Measurements from ENCODE around the gene PAPSS2. TPM values are rescaled to one million over a fixed set of nuclear protein-coding genes. Genes with fewer than 3 reads are reported as not detected.

Gene PAPSS2
- polyA plus RNA-seq, 4 donors: 22.8 to 59.0 (median 41.5) TPM

DNA sequence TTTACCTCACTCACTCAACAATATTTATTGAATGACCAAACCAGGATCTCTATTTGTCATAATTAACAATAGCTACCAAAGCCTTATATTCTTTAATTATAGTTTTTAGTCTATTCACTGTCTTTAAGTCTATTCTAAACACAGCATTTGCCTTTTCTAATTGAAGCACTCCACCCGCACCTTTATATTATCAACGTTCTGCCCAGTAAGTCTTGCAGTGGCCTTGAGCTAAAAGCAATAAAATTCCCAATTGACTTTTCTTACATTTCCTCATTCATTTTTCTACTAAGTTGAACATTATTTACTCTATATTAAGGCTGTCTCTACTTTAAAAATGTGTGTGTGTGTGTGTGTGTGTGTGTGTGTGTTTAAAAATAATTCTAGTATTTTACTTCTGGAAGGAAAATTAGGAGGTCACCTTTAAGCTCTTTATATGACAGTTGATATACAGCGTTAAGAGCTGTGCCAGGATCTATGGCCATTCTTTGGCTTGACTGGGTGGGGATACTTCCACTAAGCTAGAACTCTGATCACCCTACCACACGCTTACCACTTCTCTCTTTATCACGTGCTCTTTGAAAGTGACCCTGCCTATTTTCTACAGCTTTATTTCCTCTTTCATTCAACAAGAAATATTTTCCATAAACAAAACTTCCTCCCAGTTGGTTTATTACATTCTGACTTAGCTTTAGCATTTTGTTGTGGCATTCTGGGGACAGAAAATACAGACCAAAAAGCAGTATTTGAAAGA is 8.8 kb downstream of the PAPSS2 start:
- no peak for DNase-seq (ENCODE audit: low read depth in 4 of 4, low spot score in 3 of 4)

DNA sequence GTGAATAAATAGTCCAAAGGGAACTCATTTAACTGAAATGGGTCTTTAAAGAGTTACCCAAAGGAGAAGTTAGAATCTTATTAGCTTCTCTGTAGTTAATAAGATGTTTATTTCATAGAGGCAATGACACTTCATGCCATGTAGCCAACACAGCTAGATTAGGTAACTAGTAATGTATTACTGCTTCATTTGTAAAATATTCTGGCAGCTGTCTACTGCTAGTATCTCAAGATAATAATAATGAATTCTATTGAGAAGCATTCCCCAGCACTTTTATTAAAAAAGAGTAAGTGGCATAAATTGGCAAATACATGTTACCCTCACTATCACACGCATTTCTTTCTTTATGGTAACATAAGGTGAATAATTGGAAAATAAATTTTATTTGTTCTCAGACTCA is 10.1 kb downstream of the PAPSS2 start:
- DNase-seq (ENCODE audit: low read depth in 4 of 4, low spot score in 3 of 4): no peak

DNA sequence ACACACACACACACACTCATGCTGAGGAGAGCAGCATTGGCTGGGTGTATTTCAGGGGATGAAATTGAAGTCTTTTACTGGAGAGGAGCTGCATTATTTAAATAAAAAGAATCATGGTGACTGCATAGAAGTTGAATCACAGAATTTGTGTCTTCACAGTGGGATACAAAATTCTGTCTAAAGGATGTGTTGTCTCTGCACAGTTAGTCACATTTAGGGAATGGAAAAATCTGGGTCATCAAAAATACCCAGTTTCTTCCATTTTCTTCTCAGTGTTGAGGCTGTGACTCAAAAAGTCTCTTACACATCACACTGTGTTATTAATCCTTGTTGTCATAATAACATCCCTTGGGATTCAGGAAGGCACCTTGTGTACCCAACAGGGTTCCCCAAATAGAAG is 10.9 kb downstream of the PAPSS2 start:
- DNase-seq (ENCODE audit: low read depth in 4 of 4, low spot score in 3 of 4): no peak

- no peak for DNase-seq (ENCODE audit: low read depth in 4 of 4, low spot score in 3 of 4)
Measured at GRCh38 chr10:87671139-87671815, 11.6 kb downstream of the PAPSS2 start.

DNA sequence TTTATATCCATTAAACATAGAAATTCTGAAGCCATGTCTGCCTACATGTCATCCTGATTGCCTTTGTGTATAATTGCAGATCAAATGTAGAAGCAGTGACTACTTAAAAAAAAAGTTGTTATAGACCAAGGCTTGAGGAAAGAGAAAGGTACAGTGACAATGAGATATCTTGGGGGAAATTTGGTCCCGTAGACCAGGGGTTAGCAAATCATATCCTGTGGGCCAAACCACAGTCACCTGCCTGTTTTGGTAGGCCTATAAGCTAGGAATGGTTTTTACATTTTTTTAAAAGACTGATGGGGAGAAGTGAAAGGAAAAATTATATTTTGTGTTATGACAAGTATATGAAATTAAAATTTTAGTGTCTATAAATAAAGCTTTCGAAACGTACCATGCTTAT is 12.9 kb downstream of the PAPSS2 start:
- no peak for DNase-seq (ENCODE audit: low read depth in 4 of 4, low spot score in 3 of 4)

GRCh38 chr10:87674943-87675342 is 15.3 kb downstream of the PAPSS2 start:
- no peak for DNase-seq (ENCODE audit: low read depth in 4 of 4, low spot score in 3 of 4)

GRCh38 chr10:87675396-87676376 is 16.0 kb downstream of the PAPSS2 start:
- DNase-seq (ENCODE audit: low read depth in 4 of 4, low spot score in 3 of 4): no peak

- no peak for DNase-seq (ENCODE audit: low read depth in 4 of 4, low spot score in 3 of 4)
Measured at GRCh38 chr10:87677595-87677994, 17.9 kb downstream of the PAPSS2 start.

GRCh38 chr10:87678302-87678701 is 18.6 kb downstream of the PAPSS2 start:
- DNase-seq (ENCODE audit: low read depth in 4 of 4, low spot score in 3 of 4): no peak

DNA sequence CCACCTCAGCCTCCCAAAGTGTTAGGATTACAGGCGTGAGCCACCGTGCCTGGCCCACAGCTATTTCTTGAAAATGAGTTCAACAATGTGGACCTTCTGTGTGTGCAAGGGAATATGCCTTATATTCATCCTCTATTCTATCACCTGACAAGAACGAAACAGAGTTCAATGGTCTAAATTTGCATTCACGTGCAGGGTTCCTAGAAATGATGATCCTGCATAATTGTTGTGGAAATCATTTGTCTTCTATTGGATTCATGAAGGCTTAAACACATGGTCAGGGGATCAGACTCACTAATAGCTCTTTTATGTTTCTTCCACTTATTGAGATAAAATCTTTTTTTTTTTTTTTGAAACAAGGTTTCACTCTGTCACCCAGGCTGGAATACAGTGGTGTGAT is 23.7 kb downstream of the PAPSS2 start:
- no peak for DNase-seq (ENCODE audit: low read depth in 4 of 4, low spot score in 3 of 4)

DNA sequence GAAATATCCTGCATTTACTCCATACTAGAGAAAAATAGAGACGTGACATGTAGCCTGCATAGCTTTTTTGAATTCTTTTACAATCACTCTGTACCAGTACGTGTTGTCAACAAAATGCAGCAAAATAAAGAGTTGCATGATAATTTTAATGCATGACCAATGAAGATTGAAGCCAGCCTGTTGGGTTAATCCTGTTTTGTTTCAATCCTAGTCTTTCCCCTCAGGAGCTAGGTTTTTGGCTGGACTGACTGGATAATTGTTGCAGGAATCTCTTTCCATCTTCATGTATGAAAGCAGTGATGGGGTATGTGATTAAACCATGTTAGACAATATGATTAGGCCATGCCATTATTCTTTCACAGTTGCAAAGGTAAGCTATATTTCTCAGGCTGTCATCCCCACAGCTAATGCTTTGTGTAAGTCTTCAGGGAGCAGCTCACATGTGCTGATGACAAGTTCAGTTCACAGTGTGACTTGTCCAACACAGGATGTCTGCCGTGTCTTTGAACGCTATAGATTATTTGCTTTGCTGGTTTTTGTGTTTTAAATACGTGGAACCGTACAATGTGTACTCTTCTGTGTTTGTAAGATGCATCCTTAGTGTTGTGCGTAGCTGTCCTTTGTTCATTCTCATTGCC is 24.4 kb downstream of the PAPSS2 start:
- DNase-seq (ENCODE audit: low read depth in 4 of 4, low spot score in 3 of 4): no peak

- DNase-seq (ENCODE audit: low read depth in 4 of 4, low spot score in 3 of 4): no peak
Measured at GRCh38 chr10:87685832-87686574, 26.3 kb downstream of the PAPSS2 start.

DNA sequence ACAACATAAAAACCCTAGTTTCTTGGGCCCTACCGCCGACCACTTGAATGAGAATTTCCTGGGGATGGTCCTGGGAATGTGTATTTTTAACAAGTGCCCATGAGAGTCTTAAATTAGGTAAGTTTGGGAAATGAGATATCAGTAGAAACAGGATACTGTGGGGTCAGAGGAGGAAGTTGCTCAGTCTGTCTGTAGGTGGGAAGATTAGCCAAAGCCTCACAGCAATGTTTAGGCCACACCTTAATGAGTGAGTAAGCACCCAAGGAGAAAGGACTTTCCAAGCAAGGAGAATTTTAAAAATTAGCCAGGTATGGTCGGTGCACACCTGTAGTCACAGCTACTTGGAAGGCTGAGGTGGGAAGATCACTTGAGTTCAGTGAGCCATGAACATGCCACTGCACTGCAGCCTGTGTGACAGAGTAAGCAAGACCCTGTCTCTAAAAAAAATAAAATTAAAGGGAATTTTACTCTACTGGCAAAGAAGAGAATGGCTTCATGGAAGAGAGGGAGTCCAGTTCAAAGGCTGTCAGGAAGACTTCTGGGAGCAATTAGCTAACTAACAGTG is 31.9 kb downstream of the PAPSS2 start:
- no peak for DNase-seq (ENCODE audit: low read depth in 4 of 4, low spot score in 3 of 4)

GRCh38 chr10:87692956-87693484 is 33.3 kb downstream of the PAPSS2 start:
- DNase-seq (ENCODE audit: low read depth in 4 of 4, low spot score in 3 of 4): no peak

GRCh38 chr10:87694011-87694794 is 34.5 kb downstream of the PAPSS2 start:
- no peak for DNase-seq (ENCODE audit: low read depth in 4 of 4, low spot score in 3 of 4)

DNA sequence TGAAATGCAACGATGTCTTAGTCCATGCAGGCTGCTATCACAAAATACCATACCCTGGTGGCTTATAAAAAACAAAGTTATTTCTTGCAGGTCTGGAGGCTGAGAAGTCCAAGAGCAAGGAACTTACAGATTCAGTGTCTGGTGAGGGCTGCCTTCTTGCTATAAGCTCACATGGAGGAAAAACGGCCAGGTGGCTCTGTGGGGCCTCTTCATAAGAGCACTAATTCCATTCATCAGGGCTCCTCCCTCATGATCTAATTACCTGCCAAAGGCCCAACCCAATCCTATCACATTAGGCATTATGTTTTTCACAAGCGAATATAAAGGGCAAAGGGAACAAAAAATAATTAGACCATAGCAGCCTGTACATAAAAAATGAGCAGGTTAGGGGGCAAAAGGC is 35.4 kb downstream of the PAPSS2 start:
- no peak for DNase-seq (ENCODE audit: low read depth in 4 of 4, low spot score in 3 of 4)

GRCh38 chr10:87696922-87697745 is 37.5 kb downstream of the PAPSS2 start:
- no peak for DNase-seq (ENCODE audit: low read depth in 4 of 4, low spot score in 3 of 4)
